ENCODE results near the gene FAAH.

Gene FAAH

DNA sequence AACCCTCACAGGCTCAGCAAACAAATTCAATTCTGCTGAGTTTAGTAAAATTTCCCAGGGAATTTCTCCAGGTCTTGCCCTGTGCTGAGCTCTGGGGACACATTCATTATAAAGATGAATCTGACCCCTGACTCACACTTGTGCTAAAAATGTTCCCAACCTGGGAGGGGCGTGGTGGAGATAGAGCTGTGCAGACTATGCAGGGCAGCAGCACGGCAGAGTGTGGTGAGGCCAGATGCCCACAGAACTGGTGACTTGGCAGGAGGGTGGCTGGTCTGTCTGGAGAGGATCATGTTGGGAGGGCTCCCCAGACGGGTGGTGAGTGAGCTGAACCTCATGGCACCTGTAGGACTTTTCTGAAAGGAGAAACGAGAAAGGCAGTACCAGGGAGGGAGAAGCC lies 31.6 kb downstream of the FAAH start:
- no peak for DNase-seq (ENCODE audit: extremely low read depth, insufficient read length)
- Histone ChIP-seq H3K27me3 (replicated peaks; ENCODE audit: control insufficient read depth, insufficient read depth, low read length) (peaks cover 1% of the 10 kb centered on the region), H3K4me3 (replicated peaks; ENCODE audit: low read depth, low read length) (no peak overlapping the region), H3K36me3 (ENCODE audit: control insufficient read depth, insufficient read depth, low read length) (no peaks in the 10 kb centered on the region)
- TF ChIP-seq, protein P1, sequence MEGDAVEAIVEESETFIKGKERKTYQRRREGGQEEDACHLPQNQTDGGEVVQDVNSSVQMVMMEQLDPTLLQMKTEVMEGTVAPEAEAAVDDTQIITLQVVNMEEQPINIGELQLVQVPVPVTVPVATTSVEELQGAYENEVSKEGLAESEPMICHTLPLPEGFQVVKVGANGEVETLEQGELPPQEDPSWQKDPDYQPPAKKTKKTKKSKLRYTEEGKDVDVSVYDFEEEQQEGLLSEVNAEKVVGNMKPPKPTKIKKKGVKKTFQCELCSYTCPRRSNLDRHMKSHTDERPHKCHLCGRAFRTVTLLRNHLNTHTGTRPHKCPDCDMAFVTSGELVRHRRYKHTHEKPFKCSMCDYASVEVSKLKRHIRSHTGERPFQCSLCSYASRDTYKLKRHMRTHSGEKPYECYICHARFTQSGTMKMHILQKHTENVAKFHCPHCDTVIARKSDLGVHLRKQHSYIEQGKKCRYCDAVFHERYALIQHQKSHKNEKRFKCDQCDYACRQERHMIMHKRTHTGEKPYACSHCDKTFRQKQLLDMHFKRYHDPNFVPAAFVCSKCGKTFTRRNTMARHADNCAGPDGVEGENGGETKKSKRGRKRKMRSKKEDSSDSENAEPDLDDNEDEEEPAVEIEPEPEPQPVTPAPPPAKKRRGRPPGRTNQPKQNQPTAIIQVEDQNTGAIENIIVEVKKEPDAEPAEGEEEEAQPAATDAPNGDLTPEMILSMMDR (IDR thresholded peaks at IDR 0.05; ENCODE audit: insufficient read depth, low read length, poor library complexity, severe bottlenecking), result no peak

DNA sequence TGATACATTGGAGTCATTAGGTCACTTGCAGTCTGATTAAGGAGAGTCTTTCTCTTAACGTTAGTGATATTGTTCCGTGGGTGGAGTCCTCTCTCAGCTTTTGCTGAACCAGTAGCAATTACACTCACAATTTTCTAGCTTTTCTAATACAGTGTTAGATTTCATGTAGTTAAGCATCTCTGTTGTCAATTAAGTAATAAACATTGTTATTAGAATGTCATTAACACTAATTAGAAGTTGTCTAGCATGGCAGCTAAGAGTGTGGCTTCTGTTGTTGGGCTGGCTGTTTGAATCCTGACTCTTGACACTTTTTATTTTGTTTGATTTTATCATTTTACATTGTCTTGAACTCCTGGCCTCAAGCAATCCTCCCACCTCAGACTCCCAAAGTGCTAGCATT lies 33.4 kb downstream of the FAAH start:
- Histone ChIP-seq H3K4me3 (replicated peaks; ENCODE audit: low read depth, low read length) (no peak overlapping the region), H3K27me3 (replicated peaks; ENCODE audit: control insufficient read depth, insufficient read depth, low read length) (peaks cover 3% of the 10 kb centered on the region), H3K36me3 (ENCODE audit: control insufficient read depth, insufficient read depth, low read length) (no peaks in the 10 kb centered on the region)
- TF ChIP-seq, protein P1 (IDR thresholded peaks at IDR 0.05; ENCODE audit: insufficient read depth, low read length, poor library complexity, severe bottlenecking), result no peak
- no peak for DNase-seq (ENCODE audit: extremely low read depth, insufficient read length)

DNA sequence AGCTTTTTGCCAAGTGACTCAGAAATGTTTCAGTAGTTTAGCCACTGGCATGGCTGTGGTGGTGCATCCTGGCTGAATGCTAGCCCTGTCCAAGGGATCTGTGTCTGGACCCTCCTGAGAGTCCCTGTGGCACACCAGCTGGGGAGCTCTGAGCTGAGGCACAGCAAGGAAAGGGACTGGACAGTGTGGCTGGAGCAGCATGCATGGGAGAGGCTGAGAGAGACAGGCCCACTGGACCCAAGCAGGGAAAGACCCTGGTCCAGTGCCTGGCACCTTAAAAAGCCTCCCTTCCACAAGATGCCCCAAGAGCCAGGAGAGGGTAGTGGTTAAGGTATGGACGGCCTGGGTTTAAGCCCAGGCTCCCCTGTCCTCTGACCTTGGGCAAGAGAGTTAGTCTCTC lies 35.3 kb downstream of the FAAH start:
- DNase-seq (ENCODE audit: extremely low read depth, insufficient read length), result no peak
- TF ChIP-seq, protein P1 (IDR thresholded peaks at IDR 0.05; ENCODE audit: insufficient read depth, low read length, poor library complexity, severe bottlenecking), result no peak
- Histone ChIP-seq H3K27me3 (replicated peaks; ENCODE audit: control insufficient read depth, insufficient read depth, low read length) (peaks cover 3% of the 10 kb centered on the region), H3K36me3 (ENCODE audit: control insufficient read depth, insufficient read depth, low read length) (no peaks in the 10 kb centered on the region), H3K4me3 (replicated peaks; ENCODE audit: low read depth, low read length) (no peak overlapping the region)

DNA sequence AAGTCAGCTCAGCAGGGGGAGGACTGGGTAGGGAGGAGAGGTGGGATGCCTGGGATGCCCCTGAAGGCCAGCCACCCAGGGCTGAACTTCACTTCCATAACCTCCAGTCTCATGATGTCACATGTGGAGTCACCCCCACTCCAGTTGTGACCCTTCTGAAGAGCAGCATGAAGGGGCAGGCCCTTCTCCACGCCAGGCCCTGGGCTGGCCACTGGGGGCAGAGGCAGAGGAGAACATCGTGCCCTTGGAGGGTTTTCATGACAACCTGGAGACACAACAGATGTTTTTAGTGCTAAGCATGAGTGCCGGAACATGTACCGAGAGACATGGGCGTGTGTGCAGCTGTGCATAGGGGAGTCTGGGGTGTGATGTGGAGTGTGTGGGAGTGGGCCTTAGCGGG lies 37.6 kb downstream of the FAAH start:
- no peaks in the 10 kb centered on the region for H3K36me3 ChIP-seq (ENCODE audit: control insufficient read depth, insufficient read depth, low read length)
- TF ChIP-seq, protein P1 (IDR thresholded peaks at IDR 0.05; ENCODE audit: insufficient read depth, low read length, poor library complexity, severe bottlenecking), result no peak
- H3K4me3 ChIP-seq (replicated peaks; ENCODE audit: low read depth, low read length), result no peak overlapping the region

DNA sequence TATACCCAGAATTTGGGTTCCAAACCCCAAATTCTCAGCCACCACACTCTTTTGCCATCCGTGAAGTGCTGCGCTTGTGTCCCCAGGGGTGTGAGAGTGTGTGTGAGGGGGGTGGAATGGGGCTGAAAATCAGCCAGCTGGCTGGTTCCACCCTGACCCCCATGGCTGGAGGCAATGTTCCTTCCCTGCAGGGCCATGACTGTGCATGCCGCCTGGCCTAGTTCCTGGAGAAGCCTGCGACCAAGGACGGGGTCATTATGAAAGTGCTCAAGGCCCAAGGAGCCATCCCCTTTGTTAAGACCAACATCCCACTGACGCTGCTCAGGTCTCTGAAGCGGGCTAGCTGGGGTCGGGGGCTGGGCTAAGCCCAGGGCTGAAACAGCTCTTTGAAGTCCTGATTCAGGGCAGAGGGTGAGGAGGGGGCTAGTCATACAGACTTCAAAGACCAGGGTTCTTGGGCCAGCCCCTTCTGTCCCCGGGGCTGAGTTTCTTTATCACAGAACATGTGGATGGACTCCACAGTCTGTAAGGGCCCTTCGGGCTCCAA lies 38.7 kb downstream of the FAAH start:
- no peak for DNase-seq (ENCODE audit: extremely low read depth, insufficient read length)
- Histone ChIP-seq H3K27me3 (replicated peaks; ENCODE audit: control insufficient read depth, insufficient read depth, low read length) (peaks cover 3% of the 10 kb centered on the region), H3K4me3 (replicated peaks; ENCODE audit: low read depth, low read length) (no peak overlapping the region), H3K36me3 (ENCODE audit: control insufficient read depth, insufficient read depth, low read length) (no peaks in the 10 kb centered on the region)
- TF ChIP-seq, protein P1 (IDR thresholded peaks at IDR 0.05; ENCODE audit: insufficient read depth, low read length, poor library complexity, severe bottlenecking), result no peak

More for the DNA sequence above, 37.6 kb downstream of the FAAH start:
- peaks cover 3% of the 10 kb centered on the region for H3K27me3 ChIP-seq (replicated peaks; ENCODE audit: control insufficient read depth, insufficient read depth, low read length)
- no peak for DNase-seq (ENCODE audit: extremely low read depth, insufficient read length)

DNA sequence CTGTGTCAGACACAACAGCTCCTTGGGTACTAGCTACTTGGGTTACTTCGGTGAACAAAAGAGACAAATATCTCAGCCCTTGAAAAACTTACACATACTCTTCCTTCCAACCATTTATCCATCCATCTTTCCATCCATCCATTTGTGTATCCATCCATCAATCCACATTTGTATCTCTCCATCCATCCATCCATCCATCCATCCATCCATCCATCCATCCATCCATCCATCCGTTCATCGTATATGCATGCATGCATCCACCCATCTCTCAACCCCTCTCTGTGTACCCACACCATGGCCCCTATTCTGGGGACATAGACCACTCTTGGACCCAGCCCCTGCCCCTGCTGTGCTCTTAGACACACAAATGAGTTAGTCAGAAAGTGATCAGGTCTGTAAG lies 40.2 kb downstream of the FAAH start:
- Histone ChIP-seq H3K4me3 (replicated peaks; ENCODE audit: low read depth, low read length) (no peak overlapping the region), H3K36me3 (ENCODE audit: control insufficient read depth, insufficient read depth, low read length) (no peaks in the 10 kb centered on the region), H3K27me3 (replicated peaks; ENCODE audit: control insufficient read depth, insufficient read depth, low read length) (peaks cover 3% of the 10 kb centered on the region)
- DNase-seq (ENCODE audit: extremely low read depth, insufficient read length), result no peak
- TF ChIP-seq, protein P1 (IDR thresholded peaks at IDR 0.05; ENCODE audit: insufficient read depth, low read length, poor library complexity, severe bottlenecking), result no peak
